ENCODE results near the gene RIPPLY3. TPM values are rescaled to one million over a fixed set of nuclear protein-coding genes. Genes with fewer than 3 reads are reported as not detected.

RIPPLY3 gene
- total RNA-seq, 1 experiment from 2014 or later = 1.7 TPM

GRCh38 chr21:37065561-37066177 lies 59.2 kb downstream of the RIPPLY3 start:
- Histone ChIP-seq H3K4me1 (replicated peaks) (peaks cover 57% of the 10 kb centered on the region), H3K27ac (peak overlapping the region; percentile 99), H3K4me3 (no peak overlapping the region), H3K27me3 (replicated peaks) (no peaks in the 10 kb centered on the region), H3K9me3 (replicated peaks) (no peaks in the 10 kb centered on the region), H3K36me3 (no peaks in the 10 kb centered on the region; the same call in 1 of the 2 replicates)
- DNase-seq (ENCODE audit: low read depth in 1 of 2, low spot score in 2 of 2) = peak; percentile 92 to 97

Other genes starting within 250 kb of the RIPPLY3 start
- gene HLCS, start 40.0 kb upstream of the RIPPLY3 start, total RNA-seq (2014; rRNA removed; shearing (Covaris generic)) = 12.7 and 20.9 TPM in 2 replicates
- 13.6 and 36.7 TPM in 2 replicates for gene PIGP, start 66.4 kb downstream of the RIPPLY3 start, total RNA-seq (2014; rRNA removed; shearing (Covaris generic))
- gene TTC3, start 66.6 kb downstream of the RIPPLY3 start, total RNA-seq (2014; rRNA removed; shearing (Covaris generic)) = 184 and 259 TPM in 2 replicates